Glomerular visceral epithelial cell (primary cell): ENCODE results near the gene STON2.

ENCODE experiments used
- DNase-seq: peaks from one replicate; pipeline ENCODE4 v3.0.0-alpha.2; 2016; ENCODE audit errors: extremely low spot score

STON2 gene

GRCh38 chr14:81221579-81222102, 178.5 kb downstream of the STON2 start:
- no peak for DNase-seq

GRCh38 chr14:81220830-81221578, 179.1 kb downstream of the STON2 start, which contains the start of gene GTF2A1:
GTF2A1 (minus strand) TSS chr14:81220959; CDS start chr14:81220518, 441 bp downstream.
- peak; percentile 98 for DNase-seq

DNA sequence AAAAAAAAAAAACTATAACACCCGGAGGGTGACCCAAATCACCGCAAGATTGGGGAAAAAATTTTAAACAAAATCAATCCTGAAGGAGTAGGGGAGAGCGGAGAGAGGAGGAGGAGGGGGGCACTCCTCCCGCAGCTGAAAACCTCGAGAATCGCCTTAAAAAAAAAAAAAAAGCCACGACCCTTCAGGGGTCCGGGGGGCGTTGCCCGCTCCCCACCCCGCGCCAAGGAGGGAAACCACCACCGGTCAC, 179.6 kb downstream of the STON2 start:
- DNase-seq: no peak

DNA sequence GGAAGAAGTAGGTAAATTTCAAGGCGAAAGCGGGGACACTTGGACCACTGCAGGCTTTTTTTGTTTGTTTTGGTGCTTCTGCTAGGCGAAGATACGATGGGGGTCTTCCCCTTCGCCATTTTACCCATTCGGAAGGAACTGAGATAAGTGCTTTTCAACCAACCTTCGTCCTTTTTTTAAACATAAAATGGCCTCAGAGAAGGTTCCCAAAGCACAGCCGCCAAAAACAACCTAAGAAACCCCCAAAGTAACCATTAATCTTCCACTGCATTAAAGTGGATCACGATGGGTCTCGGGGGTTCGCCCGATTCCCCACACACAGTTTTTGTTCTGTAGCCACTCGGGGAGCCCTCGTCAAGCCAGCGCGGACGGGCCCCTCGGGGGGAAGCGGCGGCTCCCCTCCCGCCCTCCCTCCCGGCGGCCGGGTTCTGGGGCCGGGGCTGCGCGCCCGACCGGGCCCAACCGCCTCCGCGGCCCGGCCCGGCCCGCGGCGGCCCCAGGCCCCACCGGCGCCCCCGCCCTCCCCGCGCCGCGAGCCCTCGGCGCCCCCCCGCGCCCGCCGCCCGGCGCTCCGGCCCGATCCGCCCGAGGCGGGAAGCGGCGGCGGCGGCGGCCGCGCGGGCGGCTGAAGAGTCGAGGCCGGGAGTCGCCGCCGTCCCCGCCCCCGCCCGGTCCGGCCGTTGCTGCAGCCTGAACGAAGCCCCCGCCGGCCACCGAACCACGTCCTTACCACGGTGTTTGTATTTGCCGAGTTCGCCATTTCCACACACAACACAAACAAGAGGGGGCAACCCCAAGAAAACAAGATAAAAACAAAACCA, 180.2 kb downstream of the STON2 start:
- DNase-seq: peak; percentile 37

DNA sequence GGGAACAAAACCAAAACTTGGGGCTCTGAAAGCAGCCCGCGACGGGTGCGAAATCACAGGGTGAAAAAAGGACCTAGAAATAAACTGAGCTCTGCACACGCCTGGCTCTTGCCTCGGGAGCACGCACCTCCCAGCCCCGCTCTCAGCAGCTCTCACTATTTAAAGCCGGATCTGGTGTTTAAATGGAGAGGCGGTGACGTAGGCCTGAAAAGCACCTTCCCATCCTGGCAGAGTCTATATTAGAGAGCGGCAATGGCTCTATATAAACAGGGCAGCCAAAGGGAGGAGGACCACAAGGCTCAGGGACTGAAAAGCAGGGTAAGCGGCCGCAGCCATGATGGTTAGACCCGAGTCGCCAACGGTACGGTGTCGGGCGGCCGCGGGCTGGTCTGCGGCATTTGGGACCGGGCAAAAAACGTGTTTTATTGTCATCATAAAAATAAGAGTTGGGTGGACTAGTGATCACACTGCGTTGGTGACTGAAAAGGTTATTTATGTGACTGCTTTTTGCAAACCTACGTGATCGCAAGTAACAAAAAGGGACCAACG, 180.8 kb downstream of the STON2 start:
- peak; percentile 98 for DNase-seq

DNA sequence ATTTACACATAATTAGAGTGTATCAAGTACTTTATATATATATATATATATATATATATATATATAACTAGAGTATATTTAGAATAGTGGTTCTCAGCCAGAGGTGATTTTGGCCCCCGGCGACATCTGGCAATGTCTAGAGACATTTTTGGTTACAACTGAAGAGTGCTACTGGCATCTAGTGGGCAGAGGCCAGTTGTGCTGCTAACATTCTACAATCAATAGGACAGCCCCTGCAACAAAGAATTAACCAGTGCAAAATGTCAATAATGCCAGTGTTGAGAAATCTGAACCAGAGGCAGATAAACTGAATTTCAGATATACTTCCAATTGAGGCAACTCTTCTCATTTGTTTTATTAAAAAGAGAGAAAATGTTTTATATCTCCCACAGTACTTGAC, 188.3 kb downstream of the STON2 start:
- DNase-seq: peak; percentile 20
